T-helper 9 cell (primary cell): ENCODE measurements around the gene NDUFB3.
"Not testable (repeated sequence)": the region's sequence is repeated elsewhere in the genome, so short reads cannot be mapped to it uniquely, and the experiment has no call there.

Source experiments
- DNase-seq: peaks from one replicate; pipeline ENCODE4 v3.0.0-alpha.2; 2020
- total RNA-seq, 2 donors: gene quantifications; one replicate each; lab custom pipeline; 2026; lab: John Stamatoyannopoulos, UW

The NDUFB3 gene
- total RNA-seq: 7.0 to 25.5 reads per million in 2 donors

DNA sequence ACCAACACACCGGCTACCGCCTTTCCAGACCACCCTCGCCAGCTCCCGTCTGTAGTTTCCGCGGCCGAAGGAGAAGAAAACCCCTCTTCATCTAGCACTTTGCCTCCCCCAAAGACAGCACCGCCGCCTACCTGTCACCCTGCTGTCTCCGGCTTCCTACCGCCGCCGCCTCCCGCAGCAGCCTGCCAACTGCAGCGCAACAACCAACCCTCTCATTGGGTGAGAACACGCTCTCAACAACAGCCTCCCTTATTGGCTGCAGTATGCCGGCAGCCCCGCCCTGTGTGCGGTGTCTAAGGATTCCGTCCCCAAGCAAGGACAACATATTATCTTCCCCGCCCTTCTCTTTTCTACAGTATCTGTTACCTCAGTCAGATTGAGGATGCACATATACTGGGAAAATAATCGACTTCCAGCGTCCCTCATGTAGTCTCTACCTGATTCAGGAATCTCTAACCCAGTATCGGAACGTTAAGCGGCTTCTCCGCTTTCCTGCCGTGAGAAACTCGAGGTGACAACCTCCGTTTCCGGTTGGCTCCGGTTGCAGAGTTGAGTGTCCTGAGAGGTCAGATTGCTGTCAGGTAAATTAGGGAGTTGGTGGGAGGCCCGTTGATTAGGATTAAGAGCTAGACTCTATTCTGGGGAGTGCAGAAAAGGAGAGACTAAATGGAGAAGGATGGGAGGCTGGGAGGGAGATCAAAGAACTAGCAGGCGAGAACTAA lies at the start of gene NDUFB3, which contains the start of gene HYCC2:
TSS of gene NDUFB3 (plus strand) at position 523 of the 722 bp plus-strand sequence. CDS start 6,882 bp downstream, outside the sequence.
TSS of gene HYCC2 (minus strand) at position 193 of the 722 bp plus-strand sequence. CDS start 47,662 bp downstream, outside the sequence.
- peak; percentile 85 for DNase-seq

GRCh38 chr2:201024518-201024917 lies 47.3 kb upstream of the NDUFB3 start:
- no peak for DNase-seq

GRCh38 chr2:201034355-201034754 lies 37.4 kb upstream of the NDUFB3 start:
- not testable (repeated sequence) for DNase-seq

DNA sequence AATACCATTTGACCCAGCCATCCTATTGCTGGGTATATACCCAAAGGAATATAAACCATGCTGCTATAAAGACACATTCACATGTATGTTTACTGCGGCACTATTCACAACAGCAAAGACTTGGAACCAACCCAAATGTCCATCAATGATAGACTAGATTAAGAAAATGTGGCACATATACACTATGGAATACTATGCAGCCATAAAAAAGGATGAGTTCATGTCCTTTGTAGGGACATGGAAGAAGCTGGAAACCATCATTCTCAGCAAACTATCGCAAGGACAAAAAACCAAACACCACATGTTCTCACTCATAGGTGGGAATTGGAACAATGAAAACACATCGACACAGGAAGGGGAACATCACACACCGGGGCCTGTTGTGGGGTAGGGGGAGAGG lies 33.4 kb upstream of the NDUFB3 start:
- DNase-seq: not testable (repeated sequence)

GRCh38 chr2:201038855-201039254 lies 32.9 kb upstream of the NDUFB3 start:
- no peak for DNase-seq

- no peak for DNase-seq
Observed at GRCh38 chr2:201040867-201041628, 30.8 kb upstream of the NDUFB3 start.

DNA sequence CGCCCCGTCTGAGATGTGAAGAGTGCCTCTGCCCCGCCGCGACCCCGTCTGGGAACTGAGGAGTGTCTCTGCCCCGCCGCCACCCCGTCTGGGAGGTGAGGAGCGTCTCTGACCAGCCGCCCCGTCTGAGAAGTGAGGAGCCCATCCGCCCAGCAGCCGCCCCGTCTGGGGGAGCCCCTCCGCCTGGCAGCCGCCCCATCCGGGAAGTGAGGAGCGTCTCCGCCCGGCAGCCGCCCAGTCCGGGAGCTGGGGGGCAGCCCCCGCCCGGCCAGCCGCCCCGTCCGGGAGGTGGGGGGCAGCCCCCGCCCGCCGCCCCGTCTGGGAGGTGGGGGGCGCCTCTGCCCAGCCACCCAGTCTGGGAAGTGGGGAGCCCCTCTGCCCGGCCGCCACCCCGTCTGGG lies 29.4 kb upstream of the NDUFB3 start:
- not testable (repeated sequence) for DNase-seq

DNA sequence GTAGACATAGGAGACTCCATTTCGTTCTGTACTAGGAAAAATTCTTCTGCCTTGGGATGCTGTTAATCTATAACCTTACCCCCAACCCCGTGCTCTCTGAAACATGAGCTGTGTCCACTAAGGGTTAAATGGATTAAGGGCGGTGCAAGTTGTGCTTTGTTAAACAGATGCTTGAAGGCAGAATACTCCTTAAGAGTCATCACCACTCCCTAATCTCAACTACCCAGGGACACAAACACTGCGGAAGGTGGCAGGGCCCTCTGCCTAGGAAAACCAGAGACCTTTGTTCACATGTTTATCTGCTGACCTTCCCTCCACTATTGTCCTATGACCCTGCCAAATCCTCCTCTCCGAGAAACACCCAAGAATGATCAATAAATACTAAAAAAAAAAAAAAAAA lies 28.8 kb upstream of the NDUFB3 start:
- DNase-seq: not testable (repeated sequence)

DNA sequence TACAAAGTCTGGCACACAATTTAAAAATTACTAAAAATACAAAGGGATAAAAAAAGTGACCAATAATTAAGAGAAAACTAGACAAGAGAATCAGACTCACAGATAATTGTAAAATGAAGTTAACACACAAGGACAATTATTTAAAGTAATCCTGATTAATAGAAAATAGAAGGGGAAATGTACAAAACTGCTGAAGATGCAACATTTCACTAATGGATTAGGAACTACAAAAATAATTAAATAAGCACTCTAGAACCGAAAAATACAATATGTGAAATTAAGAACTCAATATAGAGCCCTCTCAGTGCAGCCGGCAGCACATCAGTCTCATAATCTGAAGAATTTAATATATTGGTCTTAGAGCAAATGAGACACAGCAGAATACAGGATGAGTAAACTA lies 24.9 kb upstream of the NDUFB3 start:
- no peak for DNase-seq

DNA sequence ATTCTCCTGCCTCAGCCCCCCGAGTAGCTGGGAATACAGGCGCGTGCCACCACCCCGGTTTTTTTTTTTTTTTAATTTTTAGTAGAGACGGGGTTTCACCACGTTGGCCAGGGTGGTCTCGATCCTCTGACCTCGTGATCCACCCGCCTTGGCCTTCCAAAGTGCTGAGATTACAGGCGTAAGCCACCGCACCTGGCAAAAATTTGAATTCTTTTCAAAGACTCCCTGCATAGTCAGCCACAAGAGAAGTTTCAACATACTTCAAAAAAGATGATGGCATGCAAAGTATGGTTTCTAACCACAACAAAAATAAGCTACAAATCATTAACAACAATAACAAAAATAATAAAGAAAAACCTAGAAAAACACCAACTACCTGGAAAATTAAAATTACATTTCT lies 22.3 kb upstream of the NDUFB3 start:
- DNase-seq: no peak

- DNase-seq: no peak
Observed at GRCh38 chr2:201057087-201057521, 14.7 kb upstream of the NDUFB3 start.

DNA sequence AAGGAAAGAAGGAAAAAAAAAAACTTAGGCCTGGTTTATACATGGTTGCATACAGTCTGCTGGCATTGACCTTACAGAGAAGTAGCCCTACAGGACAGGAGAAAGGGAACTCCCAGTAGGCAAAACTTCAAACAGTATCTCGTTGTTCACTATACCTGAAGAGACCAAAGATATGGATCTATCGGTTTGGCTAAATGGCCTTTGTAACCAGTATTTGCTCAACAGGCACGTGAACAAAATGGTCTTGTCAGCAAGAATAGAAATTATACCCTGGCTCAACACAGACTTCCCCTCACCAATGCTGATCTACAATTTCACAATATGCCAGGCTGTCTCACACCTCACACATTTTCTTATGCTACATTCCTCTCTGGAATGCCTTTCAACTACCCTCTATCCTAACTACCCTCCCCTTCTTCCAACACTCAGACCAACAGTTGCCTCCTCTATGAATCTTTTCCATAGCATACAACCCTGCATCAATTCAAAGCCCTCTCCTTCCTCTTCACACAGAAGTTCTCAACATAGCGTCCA lies 14.0 kb upstream of the NDUFB3 start:
- no peak for DNase-seq

DNA sequence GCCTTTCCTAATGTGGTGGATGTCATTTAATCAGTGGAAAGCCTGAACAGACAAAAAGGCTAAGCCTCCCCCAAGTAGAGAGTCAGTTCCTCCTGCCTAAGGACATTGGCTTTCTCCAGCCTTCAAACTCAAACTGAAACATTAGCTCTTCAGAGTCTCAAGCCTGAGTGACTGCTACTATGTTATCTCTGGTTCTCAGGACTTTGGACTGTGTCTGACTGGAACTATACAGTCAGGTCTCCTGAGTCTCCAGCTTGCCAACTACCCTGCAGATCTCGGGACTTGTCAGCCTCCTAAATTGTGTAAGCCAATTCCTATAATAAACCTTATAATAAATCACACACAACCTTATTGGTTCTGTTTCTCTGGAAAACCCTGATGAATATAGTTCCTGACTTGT lies 12.9 kb upstream of the NDUFB3 start:
- DNase-seq: no peak

- DNase-seq: no peak
Observed at GRCh38 chr2:201059961-201060755, 11.6 kb upstream of the NDUFB3 start.

GRCh38 chr2:201063516-201063915 lies 8.3 kb upstream of the NDUFB3 start:
- not testable (repeated sequence) for DNase-seq

GRCh38 chr2:201064797-201065329 lies 6.9 kb upstream of the NDUFB3 start:
- DNase-seq: no peak

DNA sequence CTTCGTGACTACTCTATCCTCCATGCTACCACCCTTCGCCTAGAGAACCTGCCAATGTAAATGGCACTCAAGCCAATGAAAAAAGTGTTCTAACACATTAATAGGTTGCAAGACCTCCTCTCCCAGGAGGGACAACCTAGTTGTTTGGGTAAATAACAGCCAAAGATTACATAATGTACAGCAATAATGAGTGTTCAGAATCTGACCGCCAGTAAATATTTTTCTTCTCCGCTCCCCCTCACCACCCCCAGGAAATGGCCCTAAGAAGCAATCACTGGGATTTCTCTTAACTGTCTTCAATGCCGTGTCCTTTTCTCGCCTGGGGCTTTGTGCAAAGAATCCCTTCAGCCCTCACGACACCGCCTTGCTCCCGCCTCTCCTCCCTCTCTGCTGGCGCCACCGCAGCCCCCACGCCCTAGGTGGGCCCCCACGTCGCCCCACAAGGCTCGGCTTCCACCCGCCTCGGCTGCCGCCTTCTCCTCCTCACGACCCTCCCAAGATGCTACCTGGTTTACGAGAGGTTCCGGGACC lies 788 bp upstream of the NDUFB3 start:
- no peak for DNase-seq

- DNase-seq: no peak
Observed at GRCh38 chr2:201072201-201072530, 365 bp downstream of the NDUFB3 start.

- DNase-seq: no peak
Observed at GRCh38 chr2:201073071-201073470, 1.3 kb downstream of the NDUFB3 start.

DNA sequence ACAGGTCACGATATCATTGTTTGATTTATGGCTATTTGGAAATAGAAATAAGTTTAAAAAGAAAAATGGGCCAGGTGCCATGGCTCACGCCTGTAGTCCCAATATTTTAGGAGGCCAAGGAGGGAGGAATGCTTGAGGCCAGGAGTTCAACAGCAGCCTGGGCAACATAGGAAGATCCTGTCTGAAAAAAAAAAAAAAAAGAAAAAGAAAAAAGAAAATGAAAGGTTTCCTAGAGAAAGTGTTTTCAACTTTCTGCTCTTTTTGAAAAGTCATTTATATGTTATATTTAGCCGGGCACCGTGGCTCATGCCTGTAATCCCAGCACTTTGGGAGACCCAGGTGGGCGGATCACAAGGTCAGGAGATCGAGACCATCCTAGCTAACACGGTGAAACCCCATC lies 3.2 kb downstream of the NDUFB3 start:
- DNase-seq: no peak

GRCh38 chr2:201084863-201085262 lies 13.1 kb downstream of the NDUFB3 start:
- DNase-seq: no peak

- no peak for DNase-seq
Observed at GRCh38 chr2:201090574-201090973, 18.8 kb downstream of the NDUFB3 start.
